ENCODE measurements around the gene TEAD1. TPM values are rescaled to one million over a fixed set of nuclear protein-coding genes. Genes with fewer than 3 reads are reported as not detected.

The TEAD1 gene
- total RNA-seq, 2 donors from 2014 or later, result 89.6 to 93.8 TPM

DNA sequence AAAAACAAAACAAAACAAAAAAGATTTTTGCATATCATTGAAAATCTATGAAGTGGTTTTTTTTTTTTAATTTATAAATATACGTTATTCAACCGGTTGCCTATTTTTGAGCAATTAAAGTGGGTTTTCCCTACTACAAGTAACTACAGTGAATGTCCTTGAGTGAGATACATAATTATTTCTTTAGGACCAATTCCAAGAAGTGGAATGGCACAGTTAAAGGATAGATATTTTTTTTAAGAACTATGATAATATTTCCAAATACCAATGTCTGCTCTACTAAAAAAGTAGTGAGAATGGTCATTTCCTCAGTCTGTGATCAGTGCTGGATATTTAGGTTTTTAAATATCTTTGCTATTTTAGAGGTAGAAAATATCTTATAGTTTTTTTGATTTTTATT, 118.8 kb downstream of the TEAD1 start:
- ATAC-seq (no peak), DNase-seq (no peak)
- intact Hi-C loops (cut with DNase I), result no loop called here

- DNase-seq (no peak), ATAC-seq (no peak)
- intact Hi-C loops (cut with DNase I), result no loop called here
These were observed 119.3 kb downstream of the TEAD1 start for GRCh38 chr11:12793506-12793905.

GRCh38 chr11:12794576-12795230, 120.5 kb downstream of the TEAD1 start:
- intact Hi-C loops (cut with DNase I), result no loop called here
- ATAC-seq, result peak in 1 of 2 donors; percentile 43
- no peak for DNase-seq

DNA sequence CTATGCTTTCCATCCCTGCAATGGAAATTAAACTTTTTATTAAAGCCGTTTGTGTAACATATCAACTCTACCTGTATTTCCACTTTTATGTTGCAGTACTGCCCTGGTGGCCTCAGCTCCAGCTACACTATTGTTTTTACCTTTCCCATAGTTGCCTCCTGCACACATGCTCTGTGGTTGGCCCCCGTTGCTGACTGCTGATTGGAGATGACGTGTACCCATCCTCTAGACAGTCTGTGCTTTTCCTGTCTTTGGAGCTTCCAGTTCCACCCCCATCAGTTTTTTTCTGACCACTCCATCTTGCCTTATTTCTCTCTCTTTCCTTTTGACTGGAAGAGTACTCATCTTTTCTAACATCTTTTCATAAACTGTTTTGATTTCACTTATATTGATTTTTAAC, 123.8 kb downstream of the TEAD1 start:
- ATAC-seq (no peak), DNase-seq (no peak)
- intact Hi-C loops (cut with DNase I), result no loop called here

DNA sequence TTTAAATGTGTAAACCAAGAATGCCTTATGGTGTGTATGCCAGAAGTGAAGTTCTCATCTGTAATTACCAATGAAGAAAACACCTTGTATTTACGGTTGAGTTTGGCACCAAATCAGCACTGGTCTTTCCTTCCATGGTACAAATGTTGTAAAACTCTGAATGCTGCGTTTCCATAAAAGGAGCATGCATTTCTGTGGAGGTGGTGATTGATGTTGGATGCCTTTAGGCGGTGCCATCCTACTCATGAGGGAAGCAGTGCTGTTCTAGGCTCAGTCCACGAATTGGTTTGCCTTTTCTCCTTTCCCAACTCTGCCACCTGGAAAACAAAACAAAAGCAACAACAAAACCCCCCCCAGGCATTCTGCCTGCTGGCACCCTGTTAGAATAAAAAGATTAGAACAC, 124.4 kb downstream of the TEAD1 start:
- DNase-seq (no peak), ATAC-seq (no peak)
- intact Hi-C loops (cut with DNase I), result no loop called here

- no peak for ATAC-seq
- intact Hi-C loops (cut with DNase I), result no loop called here
- no peak for DNase-seq
These were observed 125.2 kb downstream of the TEAD1 start for GRCh38 chr11:12799334-12799835.

DNA sequence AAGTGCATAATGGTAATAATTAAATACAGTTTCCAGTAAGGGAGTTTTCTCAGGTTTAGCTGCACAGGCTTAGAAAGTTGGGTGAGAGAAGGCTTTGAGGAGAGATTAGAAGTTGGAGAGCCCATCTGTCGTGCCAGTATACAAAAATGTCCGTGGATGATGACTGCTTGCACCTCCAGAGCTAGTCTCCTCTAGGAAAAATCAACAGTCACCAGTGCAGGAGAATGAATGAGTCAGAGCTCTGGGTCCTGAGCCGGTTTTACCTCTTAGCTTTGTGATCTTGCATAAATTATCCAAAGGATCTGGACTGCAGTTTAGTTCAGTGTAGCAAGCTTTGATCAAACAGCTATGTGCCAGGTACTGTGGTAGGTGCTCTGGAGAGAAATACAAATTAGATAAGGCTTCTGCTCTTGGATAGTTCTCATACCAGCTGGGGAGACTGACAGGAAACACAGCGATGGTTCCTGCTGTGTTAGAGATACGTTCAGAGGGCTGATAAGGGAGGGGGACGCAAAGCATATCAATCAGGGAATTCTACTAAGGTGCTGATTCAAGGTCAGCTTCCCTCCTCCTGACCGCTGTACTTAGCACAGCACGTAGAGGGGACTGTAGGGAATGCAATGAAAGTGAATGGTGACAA, 125.9 kb downstream of the TEAD1 start:
- peak; percentile 23 to 75 for ATAC-seq
- intact Hi-C loops (cut with DNase I), result no loop called here
- no peak for DNase-seq

- no peak for ATAC-seq
- DNase-seq, result no peak
- intact Hi-C loops (cut with DNase I), result no loop called here
These were observed 126.7 kb downstream of the TEAD1 start for GRCh38 chr11:12800871-12801270.

- ATAC-seq, result no peak
- intact Hi-C loops (cut with DNase I), result no loop called here
These were observed 127.8 kb downstream of the TEAD1 start for GRCh38 chr11:12801976-12802375.

GRCh38 chr11:12802418-12803085, 128.3 kb downstream of the TEAD1 start:
- intact Hi-C loops (cut with DNase I), result no loop called here
- peak; percentile 65 to 89 for ATAC-seq
- DNase-seq, result peak; percentile 71

More at GRCh38 chr11:12801976-12802375, 127.8 kb downstream of the TEAD1 start:
- no peak for DNase-seq

GRCh38 chr11:12803086-12803826, 129.0 kb downstream of the TEAD1 start:
- intact Hi-C loops (cut with DNase I), result no loop called here
- ATAC-seq, result no peak
- no peak for DNase-seq

DNA sequence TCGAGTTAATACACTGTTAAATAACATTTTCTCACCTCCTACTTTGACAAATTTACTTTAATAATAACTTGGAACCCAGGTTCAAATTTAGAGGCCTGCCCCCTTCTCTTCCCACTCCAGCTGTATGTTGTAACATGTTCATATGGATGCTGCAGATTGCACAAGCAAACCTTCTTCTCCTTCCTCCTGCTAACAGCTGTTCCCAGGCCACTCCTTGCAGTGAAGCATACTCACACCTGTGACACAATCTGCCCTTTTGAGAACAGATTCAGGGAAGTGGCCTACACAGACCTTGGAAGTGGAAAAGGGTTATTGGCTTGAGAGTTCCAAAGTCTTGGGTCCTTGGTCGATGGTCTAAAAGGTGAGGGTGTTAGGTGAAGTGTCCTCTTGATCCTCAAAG, 131.9 kb downstream of the TEAD1 start:
- intact Hi-C loops (cut with DNase I), result no loop called here
- ATAC-seq, result no peak

DNA sequence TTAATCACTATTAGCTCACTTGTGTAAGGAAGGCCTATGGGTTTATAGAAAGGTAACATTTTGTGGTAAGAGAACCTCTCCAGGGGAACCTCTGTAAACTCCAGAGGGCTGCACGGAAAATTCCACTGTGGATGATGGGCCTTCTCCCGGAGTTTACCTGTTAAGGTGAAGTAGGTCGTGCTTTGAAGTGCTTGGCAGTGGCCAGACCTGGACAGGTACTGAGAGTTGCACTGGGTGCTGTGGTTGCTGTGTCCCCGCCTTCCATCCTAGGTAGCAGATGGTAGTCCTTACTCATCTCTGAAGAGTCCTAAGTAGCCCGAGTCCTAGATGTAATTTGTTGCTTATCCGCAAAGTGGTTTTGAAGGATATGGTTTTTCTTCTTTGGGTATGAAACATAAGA, 133.4 kb downstream of the TEAD1 start:
- DNase-seq (no peak), ATAC-seq (no peak)
- intact Hi-C loops (cut with DNase I), result no loop called here

More for the DNA sequence above, 131.9 kb downstream of the TEAD1 start:
- DNase-seq, result no peak

DNA sequence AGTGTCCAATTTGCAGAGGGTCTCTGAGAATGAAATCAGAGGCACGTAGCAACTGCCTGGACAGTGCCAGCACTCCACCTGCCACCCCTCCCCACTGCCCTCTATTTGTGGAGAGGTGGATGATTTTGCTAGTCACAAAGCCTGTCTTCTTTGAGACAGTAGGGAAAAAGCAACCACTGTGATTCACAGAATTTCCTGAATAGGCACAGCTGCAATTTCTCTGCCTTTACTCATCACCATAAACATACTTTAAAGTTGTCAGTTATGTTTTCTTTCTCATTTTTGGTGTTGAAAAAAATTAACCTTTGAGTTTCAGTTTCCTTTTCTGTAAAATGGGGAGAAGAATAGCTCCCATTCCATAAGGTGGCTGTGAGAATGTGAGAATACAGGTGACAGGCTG, 134.3 kb downstream of the TEAD1 start:
- no peak for DNase-seq
- intact Hi-C loops (cut with DNase I), result no loop called here
- ATAC-seq, result no peak

DNA sequence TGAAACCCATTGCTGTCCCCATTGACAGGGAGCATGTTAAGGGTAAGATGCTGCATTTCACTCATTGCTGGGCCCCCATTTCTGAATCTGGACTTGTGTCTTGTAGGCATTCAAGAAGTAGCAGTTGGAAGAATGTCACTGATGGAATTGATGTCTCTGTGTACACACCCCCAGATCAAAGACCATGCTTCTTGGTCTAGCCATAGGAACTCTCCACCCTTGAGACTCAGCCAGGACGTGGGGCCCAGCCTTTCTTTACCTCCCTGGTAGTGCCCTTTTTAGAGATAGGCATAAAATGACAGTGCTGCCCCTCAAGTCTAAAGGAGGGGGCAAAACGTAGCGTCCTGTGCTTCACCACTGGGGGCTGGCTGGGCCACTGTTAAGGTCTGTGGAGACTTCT, 135.1 kb downstream of the TEAD1 start:
- ATAC-seq (no peak), DNase-seq (no peak)
- intact Hi-C loops (cut with DNase I), result no loop called here

- intact Hi-C loops (cut with DNase I), result loop anchor here in 1 of 2 donors (10.0 kb wide), 1 partner anchor 125 kb away; no protein-coding TSS in a partner anchor
- DNase-seq, result no peak
- ATAC-seq, result peak in 1 of 2 donors; percentile 5
These were observed 135.8 kb downstream of the TEAD1 start for GRCh38 chr11:12809864-12810567.

DNA sequence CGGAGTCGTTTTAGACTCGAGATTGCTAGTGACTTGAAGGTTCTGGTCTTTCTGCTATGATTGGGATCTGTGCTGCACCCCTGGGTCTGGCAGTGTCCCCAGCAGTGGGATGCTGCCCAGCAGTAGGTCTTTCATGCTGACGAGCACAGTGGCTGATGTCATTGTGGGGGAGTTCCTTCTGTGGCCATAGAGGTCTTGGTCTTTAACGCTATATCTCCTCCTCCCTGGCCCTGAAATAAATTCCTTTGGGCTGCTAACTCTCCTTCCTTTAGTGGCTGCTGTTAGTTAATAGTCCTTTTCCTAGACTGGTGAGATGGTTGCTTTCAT, 136.3 kb downstream of the TEAD1 start:
- DNase-seq (peak; percentile 52), ATAC-seq (peak in 1 of 2 donors; percentile 17)
- intact Hi-C loops (cut with DNase I), result loop anchor here in 1 of 2 donors (10.0 kb wide), 1 partner anchor 126 kb away; no protein-coding TSS in a partner anchor

DNA sequence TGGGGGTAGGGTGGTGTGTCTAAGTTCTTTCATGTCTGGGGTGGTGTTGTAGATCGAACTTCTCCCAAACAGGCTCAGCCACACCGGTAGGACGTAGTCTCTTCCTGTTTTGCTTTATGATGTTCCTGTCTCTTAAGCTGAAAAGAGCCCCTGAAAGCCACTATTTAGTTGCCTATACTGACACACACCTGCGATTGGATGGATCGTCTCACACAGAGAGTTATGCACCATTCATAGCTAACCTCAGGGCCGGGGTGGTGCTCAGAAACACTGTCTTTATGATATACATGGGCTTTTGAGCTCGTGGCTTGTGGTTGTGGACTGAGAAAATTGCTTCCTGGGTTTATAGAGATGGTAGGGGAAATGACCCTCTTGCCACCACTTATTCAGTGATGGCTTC, 137.6 kb downstream of the TEAD1 start:
- intact Hi-C loops (cut with DNase I), result loop anchor here in 1 of 2 donors (10.0 kb wide), 1 partner anchor 127 kb away; no protein-coding TSS in a partner anchor
- ATAC-seq (no peak), DNase-seq (no peak)

GRCh38 chr11:12812849-12813248, 138.6 kb downstream of the TEAD1 start:
- DNase-seq (no peak), ATAC-seq (peak; percentile 23 to 56)
- intact Hi-C loops (cut with DNase I), result loop anchor here in 1 of 2 donors (10.0 kb wide), 1 partner anchor 128 kb away; no protein-coding TSS in a partner anchor
